Measurements from ENCODE around the gene TICRR.

- TF ChIP-seq CTCF (IDR thresholded peaks at IDR 0.05) (no peak), REST (IDR thresholded peaks at IDR 0.05) (no peak), JUN (IDR thresholded peaks at IDR 0.05) (no peak)
These were observed 37.8 kb downstream of the TICRR start for GRCh38 chr15:89613031-89613430.
